RCC 7860 (cell line): Measurements from ENCODE around the gene TMA16.
"Not testable (repeated sequence)": the region's sequence is repeated elsewhere in the genome, so short reads cannot be mapped to it uniquely, and the experiment has no call there.

Source experiments
- DNase-seq: peaks from one replicate; pipeline ENCODE4 v3.0.0-alpha.2; 2015; ENCODE audit warnings: low spot score
- FAIRE-seq: peaks from 2 replicates; lab custom pipeline; 2012; peaks lifted over from hg19 to GRCh38; lab: Jason Lieb, UNC

Gene TMA16

DNA sequence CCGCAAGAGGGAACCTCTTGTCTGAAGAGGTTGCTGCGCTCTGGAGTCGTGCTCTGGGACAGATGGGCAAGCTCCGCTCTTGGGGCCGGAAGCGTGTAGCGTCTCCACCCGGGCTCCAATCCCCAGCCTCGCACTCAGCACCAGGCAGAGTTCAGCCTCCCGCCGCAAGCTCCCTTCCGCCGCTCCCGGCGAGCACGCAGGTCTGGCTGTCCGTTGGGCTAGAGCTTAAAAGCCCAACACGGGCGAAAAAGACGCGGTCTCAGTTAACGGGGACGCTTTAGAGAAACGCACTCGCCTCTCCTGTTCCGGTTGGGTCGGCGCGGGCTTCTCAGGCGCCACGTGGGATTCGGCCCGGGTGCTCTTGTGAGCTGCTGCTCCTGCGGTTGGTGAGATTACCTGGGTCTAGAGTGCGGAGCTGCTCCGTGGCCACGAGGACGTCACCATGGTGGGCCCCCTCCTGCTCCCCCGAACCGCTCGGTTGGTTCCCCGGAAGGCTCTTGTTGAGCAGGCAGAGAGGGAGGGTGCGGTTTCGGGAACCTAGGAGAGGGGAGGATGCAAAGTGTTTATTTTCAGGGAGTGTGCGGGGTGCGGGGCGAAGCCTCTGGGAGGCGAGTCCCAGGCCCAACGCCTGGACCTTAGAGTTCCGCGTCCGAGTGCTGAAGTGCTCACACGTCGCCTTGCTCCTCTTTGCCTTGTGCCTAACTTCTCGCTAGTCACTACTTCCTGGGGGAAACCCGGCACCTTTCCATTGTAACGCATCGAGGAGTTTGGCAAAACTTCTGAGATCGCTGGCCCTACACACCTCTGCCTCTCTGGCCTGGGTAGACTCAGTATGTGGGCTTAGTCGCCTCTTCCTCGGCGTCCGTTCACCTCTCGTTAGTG, at the start of gene TMA16:
Gene TMA16 (plus strand): TSS at position 331 of the 882 bp plus-strand sequence. CDS start 112 bp downstream, at position 443.
- peak; percentile 77 for DNase-seq
- FAIRE-seq, result no peak

DNA sequence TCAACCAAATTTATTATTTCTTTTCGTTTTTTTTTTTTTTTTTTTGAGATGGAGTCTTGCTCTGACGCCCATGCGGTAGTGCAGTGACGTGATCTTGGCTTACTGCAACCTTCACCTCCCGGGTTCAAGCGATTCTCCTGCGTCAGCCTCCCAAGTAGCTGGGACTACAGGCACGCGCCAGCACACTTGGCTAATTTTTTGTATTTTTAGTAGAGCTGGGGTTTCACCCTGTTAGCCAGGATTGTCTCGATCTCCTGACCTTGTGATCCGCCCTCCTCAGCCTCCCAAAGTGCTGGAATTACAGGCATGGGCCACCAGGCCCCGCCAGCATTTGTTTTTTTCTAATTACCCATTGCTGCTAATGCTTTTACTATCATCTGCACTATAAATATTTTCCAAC, 47.5 kb upstream of the TMA16 start:
- DNase-seq, FAIRE-seq: not testable (repeated sequence)

GRCh38 chr4:163447481-163447880, 47.0 kb upstream of the TMA16 start:
- FAIRE-seq, result no peak
- DNase-seq, result no peak

GRCh38 chr4:163448540-163449203, 45.8 kb upstream of the TMA16 start:
- peak; percentile 51 for FAIRE-seq
- DNase-seq, result peak; percentile 34

- DNase-seq (no peak), FAIRE-seq (no peak)
Measured at GRCh38 chr4:163462556-163462955, 31.9 kb upstream of the TMA16 start.

DNA sequence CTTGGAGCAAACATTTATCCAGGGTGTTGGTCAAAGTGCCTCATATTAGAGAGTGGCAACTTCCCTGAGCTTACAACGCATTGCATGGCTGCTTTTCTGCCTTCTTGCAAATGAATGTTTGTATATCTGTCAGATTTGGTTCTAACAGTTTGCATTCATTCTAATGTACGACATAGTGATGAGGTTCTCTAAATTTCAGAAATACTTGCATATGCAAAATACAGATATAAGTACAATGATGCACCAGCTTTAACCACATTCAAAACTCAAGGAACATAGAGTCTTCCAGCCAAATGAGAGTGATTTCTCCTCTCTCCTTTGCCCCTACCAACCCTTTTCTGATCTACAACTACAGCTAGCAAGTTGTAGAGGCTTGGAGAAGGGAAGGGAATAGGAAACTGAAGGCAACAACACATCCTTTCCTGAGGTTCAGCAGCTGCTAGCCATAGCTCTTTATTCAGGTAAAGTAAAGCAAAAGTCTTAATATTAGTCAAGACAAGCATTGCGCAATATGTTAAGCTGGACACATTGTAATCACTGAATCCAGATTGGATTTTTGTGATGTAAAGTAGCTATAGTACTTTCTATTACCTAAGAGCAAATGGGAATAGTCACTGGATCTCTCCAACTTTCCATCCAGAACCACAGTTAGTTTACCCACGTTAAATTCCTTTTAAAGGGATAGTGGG, 27.3 kb upstream of the TMA16 start:
- DNase-seq (no peak), FAIRE-seq (no peak)

DNA sequence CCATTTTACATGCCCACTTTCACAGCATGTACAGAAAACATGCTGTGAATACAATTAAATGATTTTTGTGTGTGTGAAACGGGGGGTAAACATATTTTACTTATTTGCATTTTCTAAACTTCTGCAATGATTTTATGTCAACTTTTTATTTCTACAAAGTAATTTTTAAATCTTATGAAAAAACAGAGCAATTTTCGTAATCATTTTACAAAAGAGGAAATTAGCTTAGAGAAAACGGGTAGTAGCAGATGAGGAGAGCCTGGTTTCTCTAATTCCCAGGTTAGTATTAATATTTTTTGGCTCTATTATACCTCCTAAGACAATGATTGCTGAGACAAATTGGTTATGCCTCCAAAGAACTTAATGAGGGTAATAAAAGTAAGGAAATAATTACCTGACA, 24.1 kb upstream of the TMA16 start:
- FAIRE-seq (no peak), DNase-seq (no peak)

DNA sequence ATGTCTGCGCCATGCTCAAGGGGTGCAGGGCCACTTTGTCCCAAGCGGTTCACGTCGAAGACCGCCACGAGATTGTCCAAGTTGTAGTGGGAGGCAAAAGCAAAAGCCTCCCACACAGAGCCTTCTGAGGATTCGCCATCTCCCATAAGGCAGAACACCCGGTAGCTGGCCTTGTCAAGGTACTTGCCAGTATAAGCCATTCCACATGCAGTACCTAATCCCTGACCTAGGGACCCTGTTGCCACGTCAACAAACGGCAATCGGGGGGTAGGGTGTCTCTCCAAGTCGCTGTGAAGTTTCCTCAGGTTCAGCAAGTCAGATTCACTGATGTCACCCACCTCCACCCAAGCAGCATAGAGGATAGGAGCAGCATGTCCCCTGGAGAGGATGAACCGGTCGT, 21.4 kb upstream of the TMA16 start:
- no peak for FAIRE-seq
- no peak for DNase-seq

GRCh38 chr4:163473576-163473975, 20.9 kb upstream of the TMA16 start, which contains the start of gene TKTL2:
TKTL2 (minus strand) TSS chr4:163473754; CDS start chr4:163473734, 20 bp downstream.
- FAIRE-seq (no peak), DNase-seq (no peak)

DNA sequence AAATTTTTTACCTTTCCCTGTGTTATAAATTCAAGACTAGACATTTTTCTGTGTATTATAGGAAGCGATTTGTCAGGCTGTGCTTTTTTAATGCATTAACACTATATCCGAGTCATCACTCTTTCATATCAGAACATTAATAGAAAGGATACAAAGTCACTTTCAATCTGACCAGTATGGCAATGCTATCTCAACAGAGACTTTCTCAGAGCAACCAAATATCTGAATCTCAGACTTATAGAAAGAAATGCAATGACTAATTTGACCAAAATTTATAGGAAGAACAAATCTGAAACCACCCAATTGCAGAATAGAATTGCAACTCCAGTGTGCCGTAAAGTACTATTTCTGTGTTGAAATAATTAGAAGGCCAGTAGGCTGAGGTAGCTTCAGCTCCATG, 20.5 kb upstream of the TMA16 start:
- no peak for FAIRE-seq
- no peak for DNase-seq

DNA sequence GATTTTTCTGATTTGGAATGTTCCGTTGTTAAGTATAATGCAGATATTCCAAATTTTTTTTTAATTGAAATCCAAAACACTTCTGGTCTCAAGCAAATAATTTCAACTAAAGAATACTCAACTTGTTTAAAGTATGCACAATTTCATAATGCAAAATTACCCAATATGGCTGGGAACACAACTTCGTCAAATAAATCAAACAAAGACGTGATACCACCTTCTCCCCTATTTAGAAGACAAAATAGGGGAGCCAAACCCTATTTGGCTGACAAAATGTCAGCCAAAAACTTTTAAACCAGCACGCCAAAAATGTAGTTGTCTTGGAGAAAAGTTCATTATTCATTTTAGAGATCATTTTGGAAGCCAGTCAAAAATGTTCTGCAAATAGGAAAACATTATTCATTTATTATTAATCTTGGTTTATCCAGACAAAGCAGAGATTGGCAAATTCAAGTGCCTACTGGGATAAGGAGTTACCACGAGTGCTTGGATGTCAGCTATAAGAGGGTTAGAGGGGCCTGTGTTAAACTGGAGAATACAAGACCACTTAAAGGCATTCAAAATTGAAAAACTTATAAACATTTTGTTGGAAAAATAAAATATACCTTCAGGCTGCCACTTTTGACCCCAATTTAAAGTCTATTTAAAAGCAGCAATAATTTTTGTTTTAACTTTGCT, 17.6 kb upstream of the TMA16 start:
- FAIRE-seq (no peak), DNase-seq (no peak)

DNA sequence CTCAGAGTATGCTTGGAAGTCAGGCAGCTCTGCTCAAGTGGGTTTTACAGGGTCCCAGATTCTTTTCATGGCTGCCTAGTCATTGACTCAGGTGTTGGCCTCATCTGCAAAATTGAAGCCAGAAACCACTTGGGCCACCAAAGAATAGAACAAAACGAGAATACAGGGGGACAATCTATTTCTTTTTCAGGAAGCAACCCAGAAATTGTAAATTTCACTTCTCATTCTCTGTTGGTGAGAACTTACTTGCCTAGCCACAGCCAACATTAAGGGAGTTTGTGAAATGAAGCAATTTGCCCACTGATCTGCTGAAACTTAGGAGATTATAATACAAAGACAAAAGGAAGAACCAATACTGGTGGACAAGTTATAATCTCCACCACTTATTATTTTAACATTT, 12.3 kb upstream of the TMA16 start:
- no peak for DNase-seq
- FAIRE-seq, result no peak

DNA sequence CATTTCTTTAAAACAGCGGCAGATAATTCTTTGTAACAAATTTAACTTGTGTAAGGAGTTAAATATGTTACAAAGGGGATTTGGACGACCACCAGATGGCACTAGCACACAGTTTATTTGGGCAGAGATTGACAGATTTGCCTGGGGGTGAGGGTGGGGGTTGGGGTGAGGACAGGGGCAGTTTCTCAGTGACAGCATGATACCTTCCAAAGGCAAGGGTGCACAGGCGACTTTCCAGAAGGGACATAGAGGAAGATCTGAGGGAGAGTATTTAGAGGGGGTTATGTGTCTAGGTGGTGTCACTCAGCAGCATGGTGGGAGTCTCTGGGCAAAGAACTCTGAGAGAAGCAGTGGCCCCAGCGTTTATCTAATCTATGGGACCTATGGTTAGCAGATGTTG, 9.6 kb upstream of the TMA16 start:
- no peak for FAIRE-seq
- no peak for DNase-seq

GRCh38 chr4:163485589-163485988, 8.9 kb upstream of the TMA16 start:
- DNase-seq, result no peak
- FAIRE-seq, result no peak

DNA sequence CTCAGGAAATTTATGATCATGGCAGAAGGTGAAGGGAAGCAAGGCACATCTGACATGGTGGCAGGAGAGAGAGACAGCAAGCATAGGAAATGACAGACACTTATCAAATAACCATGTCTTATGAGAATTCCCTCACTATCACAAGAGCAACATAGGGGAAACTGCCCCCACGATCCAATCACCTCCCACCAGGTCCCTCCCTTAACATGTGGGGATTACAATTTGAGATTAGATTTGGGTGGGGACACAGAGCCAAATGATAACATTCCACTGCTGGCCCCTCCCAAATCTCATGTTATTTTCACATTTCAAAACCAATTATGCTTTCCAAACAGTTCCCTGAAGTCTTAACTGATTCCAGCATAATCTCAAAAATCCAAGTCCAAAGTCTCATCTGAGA, 8.2 kb upstream of the TMA16 start:
- FAIRE-seq (no peak), DNase-seq (no peak)

- DNase-seq, result no peak
- FAIRE-seq, result no peak
Measured at GRCh38 chr4:163489929-163490328, 4.6 kb upstream of the TMA16 start.

- DNase-seq, result no peak
Measured at GRCh38 chr4:163492951-163493504, 1.5 kb upstream of the TMA16 start.

DNA sequence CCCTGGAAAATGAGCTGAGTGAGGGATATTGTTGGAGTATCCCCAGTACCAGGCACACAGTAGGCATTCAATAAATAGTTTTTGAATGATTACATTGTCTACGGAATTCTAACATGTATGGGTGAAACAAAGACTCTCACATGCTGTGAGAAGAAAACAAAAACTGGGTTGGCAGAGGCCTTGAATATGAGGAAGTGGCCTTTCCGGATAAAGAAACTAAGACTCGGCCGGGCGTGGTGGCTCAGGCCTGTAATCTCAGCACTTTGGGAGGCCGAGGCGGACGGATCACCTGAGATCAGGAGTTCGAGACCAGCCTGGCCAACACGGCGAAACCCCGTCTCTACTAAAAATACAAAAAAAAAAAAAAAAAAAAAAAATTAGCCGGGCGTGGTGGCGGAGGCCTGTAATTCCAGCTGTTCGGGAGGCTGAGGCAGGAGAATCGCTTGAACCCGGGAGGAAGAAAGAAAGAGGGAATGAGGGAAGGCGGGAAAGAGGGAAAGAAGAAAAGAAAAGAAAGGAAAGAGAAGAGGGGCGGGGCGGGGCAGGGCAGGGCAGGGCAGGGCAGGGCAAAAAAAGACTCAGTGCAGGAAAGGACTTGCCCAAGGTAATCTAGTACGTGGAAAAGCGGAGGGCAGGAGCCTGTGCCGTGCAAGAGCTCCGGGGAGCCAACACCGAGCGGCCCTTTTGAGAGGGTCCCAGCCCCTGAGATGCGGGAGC, 689 bp upstream of the TMA16 start:
- DNase-seq (no peak), FAIRE-seq (no peak)

More at GRCh38 chr4:163492951-163493504, 1.5 kb upstream of the TMA16 start:
- FAIRE-seq, result no peak

DNA sequence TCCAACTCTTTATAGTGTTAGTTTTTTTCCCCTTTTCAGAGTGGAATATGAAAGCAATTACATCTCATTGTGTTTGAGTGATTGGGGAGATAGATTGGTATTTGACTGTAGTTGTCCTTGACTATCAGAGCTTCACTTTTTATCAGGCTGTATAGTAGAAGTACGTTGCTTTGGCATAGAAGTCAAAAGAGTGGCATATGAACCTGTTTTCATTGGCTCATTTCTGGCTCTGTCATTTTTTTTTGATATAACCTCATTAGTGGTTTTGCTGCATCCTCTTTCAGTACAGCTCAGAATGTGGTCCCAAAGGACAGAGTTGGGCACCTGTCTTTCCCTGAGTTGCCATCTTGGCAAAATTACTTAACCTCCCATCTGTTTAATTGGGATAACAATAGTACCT, 1.4 kb downstream of the TMA16 start:
- no peak for FAIRE-seq
- DNase-seq, result no peak

DNA sequence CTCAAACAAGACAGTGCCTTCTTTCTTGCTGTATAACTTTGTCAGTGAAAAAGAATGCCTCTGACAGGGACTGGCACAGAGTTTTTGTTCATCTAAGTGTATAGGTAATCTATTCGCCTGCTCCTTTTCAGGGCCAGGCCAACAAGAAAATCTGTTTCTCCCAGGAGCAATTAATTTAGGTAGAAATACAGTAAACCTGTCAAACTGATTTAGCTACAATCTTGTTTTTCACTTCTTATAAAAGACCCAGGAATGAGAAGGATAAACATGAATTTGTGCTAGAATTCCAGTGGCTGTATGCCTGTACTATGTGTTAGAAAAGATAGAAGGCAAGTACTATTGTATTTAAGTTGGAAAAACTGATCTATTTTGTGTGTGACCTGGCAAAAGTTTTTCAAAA, 6.1 kb downstream of the TMA16 start:
- FAIRE-seq (no peak), DNase-seq (no peak)
